ENCODE results near the gene FHIT. TPM values are rescaled to one million over a fixed set of nuclear protein-coding genes. Genes with fewer than 3 reads are reported as not detected.

FHIT gene
- total and polyA plus RNA-seq, 9 donors = 5.1 to 11.8 (median 9.5) TPM

DNA sequence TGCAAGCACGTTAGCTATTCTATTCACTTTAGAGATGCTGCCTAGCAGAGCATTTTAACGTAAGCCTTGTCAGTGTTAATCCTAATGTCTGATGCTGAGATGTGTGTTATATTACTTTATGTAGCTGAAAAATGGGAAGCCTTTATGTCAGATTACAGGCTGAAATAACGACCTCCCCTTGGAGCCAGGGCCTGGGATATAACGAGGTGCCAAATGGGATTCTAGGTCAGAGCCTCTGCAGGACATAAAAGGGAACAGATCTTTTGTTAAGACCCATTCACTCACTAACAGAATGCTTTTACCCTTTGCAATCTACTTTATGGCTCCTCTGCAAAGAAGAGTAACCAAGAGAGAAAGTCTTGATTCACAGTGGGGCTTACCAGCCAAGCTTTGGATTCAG, 1385.9 kb downstream of the FHIT start:
- intact Hi-C loops (cut with DNase I) = no loop called here
- H3K27ac ChIP-seq = no peak overlapping the region
- H3K36me3 ChIP-seq = no peaks in the 10 kb centered on the region
- H3K27me3 ChIP-seq = no peaks in the 10 kb centered on the region
- no peaks in the 10 kb centered on the region for H3K9me3 ChIP-seq
- 62 to 74% (median 72%) methylated on average over 4 of the region's 4 CpGs for WGBS, 3 donors
- H3K4me3 ChIP-seq = no peak overlapping the region
- TF ChIP-seq POLR2A (IDR thresholded peaks at IDR 0.05) (no peak), EP300 (IDR thresholded peaks at IDR 0.05) (no peak)
- TF ChIP-seq, protein P1, sequence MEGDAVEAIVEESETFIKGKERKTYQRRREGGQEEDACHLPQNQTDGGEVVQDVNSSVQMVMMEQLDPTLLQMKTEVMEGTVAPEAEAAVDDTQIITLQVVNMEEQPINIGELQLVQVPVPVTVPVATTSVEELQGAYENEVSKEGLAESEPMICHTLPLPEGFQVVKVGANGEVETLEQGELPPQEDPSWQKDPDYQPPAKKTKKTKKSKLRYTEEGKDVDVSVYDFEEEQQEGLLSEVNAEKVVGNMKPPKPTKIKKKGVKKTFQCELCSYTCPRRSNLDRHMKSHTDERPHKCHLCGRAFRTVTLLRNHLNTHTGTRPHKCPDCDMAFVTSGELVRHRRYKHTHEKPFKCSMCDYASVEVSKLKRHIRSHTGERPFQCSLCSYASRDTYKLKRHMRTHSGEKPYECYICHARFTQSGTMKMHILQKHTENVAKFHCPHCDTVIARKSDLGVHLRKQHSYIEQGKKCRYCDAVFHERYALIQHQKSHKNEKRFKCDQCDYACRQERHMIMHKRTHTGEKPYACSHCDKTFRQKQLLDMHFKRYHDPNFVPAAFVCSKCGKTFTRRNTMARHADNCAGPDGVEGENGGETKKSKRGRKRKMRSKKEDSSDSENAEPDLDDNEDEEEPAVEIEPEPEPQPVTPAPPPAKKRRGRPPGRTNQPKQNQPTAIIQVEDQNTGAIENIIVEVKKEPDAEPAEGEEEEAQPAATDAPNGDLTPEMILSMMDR (IDR thresholded peaks at IDR 0.05) = no peak
- H3K4me1 ChIP-seq (ENCODE audit: insufficient read depth) = no peaks in the 10 kb centered on the region
- DNase-seq = no peak

DNA sequence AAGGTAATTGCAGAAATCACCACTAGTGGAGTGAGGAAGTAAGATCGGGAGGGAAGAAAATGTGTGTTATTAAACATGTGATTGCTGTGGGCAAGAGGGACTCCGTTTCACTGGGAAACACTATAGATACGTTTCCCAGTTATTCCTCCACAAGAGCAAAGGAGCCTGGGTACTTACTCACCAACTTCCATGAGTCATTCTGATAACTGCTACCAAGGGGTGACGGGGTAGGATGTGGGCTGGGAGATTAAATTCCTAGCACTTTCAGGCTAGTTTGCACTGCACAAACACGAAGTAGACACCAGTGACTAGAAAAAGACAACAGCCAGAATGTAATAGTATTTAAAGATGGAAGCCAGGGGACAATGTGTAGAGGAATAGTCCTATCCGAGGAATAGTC, 1388.6 kb downstream of the FHIT start:
- TF ChIP-seq EP300 (IDR thresholded peaks at IDR 0.05) (no peak), POLR2A (IDR thresholded peaks at IDR 0.05) (no peak)
- TF ChIP-seq, protein P1 (IDR thresholded peaks at IDR 0.05) = no peak
- DNase-seq = no peak
- no peak overlapping the region for H3K4me3 ChIP-seq
- no peaks in the 10 kb centered on the region for H3K27me3 ChIP-seq
- H3K9me3 ChIP-seq = no peaks in the 10 kb centered on the region
- intact Hi-C loops (cut with DNase I) = no loop called here
- H3K4me1 ChIP-seq (ENCODE audit: insufficient read depth) = no peaks in the 10 kb centered on the region
- H3K27ac ChIP-seq = no peak overlapping the region
- WGBS, 3 donors = 72 to 82% (median 82%) methylated on average over 6 of the region's 6 CpGs
- no peaks in the 10 kb centered on the region for H3K36me3 ChIP-seq

DNA sequence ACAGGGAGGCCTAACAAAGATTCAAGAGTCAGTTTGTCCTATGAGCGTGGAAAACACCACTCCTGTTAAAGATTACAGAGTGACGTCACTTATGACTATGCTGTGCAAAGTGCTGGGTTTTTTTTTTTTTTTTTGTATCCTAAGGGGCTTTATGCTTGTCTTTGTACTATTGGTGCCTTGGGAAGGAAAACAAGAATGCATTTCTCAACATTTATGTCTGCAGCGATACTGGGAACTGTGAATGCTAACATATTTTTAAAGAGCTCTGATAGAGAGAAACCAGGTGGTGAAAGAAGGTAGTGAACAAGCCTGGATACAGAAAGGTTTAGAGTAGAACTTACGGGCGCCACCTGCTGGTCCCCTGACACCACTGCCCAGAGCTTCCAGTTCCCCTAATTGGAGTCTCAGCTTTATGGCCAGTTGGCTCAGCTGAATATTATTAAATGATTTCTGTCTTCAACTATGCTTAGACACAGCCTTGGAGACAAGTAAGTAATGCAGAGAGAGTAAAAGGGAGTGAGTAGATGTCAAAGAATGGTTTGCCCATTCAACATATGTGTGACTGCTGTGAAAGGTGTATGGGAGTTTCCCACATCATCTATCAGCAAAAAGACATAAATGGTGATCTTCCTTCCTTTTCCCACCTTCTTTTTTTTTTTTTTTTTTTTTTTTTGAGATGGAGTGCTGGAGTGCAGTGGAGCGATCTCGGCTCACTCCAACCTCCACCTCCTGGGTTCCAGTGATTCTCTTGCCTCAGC, 1393.5 kb downstream of the FHIT start:
- 29 to 30% (median 30%) methylated on average over 7 of the region's 7 CpGs for WGBS, 3 donors
- Histone ChIP-seq H3K27ac (no peak overlapping the region), H3K4me3 (no peak overlapping the region), H3K4me1 (ENCODE audit: insufficient read depth) (no peaks in the 10 kb centered on the region), H3K27me3 (no peaks in the 10 kb centered on the region), H3K36me3 (no peaks in the 10 kb centered on the region), H3K9me3 (no peaks in the 10 kb centered on the region)
- no peak for TF ChIP-seq EP300 (IDR thresholded peaks at IDR 0.05)
- TF ChIP-seq, protein P1 (IDR thresholded peaks at IDR 0.05) = peak in 2 of 3 donors; percentile 12 to 37
- DNase-seq = peak; percentile 24 to 80 (median 51)
- intact Hi-C loops (cut with DNase I) = loop anchor here in 1 of 4 donors (10.0 kb wide), 1 partner anchor 283 kb away; no protein-coding TSS in a partner anchor

DNA sequence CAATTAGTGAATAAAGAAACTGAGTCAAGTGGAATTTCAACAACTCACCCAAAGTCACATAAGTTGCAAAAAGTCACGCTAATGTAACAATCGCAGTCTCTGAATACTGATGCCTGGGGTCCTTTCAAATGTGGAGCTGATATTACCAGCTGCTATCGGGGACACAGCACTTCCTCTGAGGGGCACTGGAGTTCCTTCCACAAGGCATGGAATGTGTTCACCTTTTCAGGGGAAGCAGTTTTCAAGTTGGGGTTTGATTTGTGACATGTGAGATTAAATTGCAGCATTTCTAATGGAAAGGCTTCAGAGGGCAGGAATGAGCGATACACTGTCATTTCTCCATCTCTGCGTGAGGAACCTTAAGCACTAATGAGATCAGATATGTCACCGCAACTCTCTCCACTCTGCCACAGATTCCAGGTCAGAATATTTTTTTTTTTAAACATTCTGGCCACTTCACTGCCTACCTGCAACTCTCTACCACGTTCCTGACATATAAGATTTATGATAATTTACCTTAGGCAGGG, 1394.3 kb downstream of the FHIT start:
- 81 to 83% (median 82%) methylated on average over 7 of the region's 7 CpGs for WGBS, 3 donors
- H3K9me3 ChIP-seq = no peaks in the 10 kb centered on the region
- no peaks in the 10 kb centered on the region for H3K4me1 ChIP-seq (ENCODE audit: insufficient read depth)
- no peak for DNase-seq
- TF ChIP-seq, protein P1 (IDR thresholded peaks at IDR 0.05) = no peak
- TF ChIP-seq EP300 (IDR thresholded peaks at IDR 0.05) (no peak), POLR2A (IDR thresholded peaks at IDR 0.05) (no peak)
- H3K36me3 ChIP-seq = no peaks in the 10 kb centered on the region
- intact Hi-C loops (cut with DNase I) = loop anchor here in 1 of 4 donors (10.0 kb wide), 1 partner anchor 282 kb away; no protein-coding TSS in a partner anchor
- no peaks in the 10 kb centered on the region for H3K27me3 ChIP-seq
- H3K27ac ChIP-seq = no peak overlapping the region
- no peak overlapping the region for H3K4me3 ChIP-seq

All from ovary (tissue), 9 donors.